Thyroid gland (tissue), 4 donors: ENCODE data around the gene SLC35F2.

Experiments
- POLR2A ChIP-seq, 2 donors: fragments of 450-650 bp; IDR thresholded peaks; one replicate each; pipeline ENCODE4 v1.6.1; 2017; ENCODE audit warnings: antibody characterized with exemption in 2 of 2, mild to moderate bottlenecking in 2 of 2, moderate library complexity in 1 of 2
- TF ChIP-seq, protein P1 (sequence below), 6 experiments: fragments of 200-600 bp in 3 of 6; fragments of 450-650 bp in 3 of 6; sonication (generic) in 3 of 6; IDR thresholded peaks; one replicate each; pipeline ENCODE4 v1.5.1; 2016 to 2019; ENCODE audit warnings: antibody characterized with exemption in 6 of 6, mild to moderate bottlenecking in 2 of 6, inconsistent platforms in 1 of 6, moderate library complexity in 1 of 6

DNA sequence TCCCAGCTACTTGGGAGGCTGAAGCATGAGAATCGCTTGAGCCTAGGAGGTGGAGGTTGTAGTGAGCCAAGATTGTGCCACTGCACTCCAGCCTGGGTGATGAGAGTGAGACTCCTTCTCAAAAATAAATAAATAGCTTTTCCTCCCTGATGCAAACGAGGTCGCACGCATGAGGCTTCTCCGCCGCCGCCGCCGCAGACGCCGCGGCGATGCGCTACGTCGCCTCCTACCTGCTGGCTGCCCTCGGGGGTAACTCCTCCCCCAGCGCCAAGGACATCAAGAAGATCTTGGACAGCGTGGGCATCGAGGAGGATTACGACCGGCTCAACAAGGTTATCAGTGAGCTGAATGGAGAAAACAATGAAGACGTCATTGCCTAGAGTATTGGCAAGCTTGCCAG lies 49.6 kb upstream of the SLC35F2 start:
- TF ChIP-seq, protein P1, sequence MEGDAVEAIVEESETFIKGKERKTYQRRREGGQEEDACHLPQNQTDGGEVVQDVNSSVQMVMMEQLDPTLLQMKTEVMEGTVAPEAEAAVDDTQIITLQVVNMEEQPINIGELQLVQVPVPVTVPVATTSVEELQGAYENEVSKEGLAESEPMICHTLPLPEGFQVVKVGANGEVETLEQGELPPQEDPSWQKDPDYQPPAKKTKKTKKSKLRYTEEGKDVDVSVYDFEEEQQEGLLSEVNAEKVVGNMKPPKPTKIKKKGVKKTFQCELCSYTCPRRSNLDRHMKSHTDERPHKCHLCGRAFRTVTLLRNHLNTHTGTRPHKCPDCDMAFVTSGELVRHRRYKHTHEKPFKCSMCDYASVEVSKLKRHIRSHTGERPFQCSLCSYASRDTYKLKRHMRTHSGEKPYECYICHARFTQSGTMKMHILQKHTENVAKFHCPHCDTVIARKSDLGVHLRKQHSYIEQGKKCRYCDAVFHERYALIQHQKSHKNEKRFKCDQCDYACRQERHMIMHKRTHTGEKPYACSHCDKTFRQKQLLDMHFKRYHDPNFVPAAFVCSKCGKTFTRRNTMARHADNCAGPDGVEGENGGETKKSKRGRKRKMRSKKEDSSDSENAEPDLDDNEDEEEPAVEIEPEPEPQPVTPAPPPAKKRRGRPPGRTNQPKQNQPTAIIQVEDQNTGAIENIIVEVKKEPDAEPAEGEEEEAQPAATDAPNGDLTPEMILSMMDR (IDR thresholded peaks at IDR 0.05), result no peak
- TF ChIP-seq POLR2A (IDR thresholded peaks at IDR 0.05), result no peak
